GM19372 (cell line): ENCODE measurements around the gene HECW1.
"Not testable (repeated sequence)": the region's sequence is repeated elsewhere in the genome, so short reads cannot be mapped to it uniquely, and the experiment has no call there.

Experiments used
- ATAC-seq: cut with Tn5 transposase; IDR thresholded peaks from one replicate; pipeline ENCODE4 v1.9.1; 2021; ENCODE audit warnings: mild to moderate bottlenecking, low read depth, moderate library complexity; ENCODE audit not compliant: unreplicated experiment

Gene HECW1

DNA sequence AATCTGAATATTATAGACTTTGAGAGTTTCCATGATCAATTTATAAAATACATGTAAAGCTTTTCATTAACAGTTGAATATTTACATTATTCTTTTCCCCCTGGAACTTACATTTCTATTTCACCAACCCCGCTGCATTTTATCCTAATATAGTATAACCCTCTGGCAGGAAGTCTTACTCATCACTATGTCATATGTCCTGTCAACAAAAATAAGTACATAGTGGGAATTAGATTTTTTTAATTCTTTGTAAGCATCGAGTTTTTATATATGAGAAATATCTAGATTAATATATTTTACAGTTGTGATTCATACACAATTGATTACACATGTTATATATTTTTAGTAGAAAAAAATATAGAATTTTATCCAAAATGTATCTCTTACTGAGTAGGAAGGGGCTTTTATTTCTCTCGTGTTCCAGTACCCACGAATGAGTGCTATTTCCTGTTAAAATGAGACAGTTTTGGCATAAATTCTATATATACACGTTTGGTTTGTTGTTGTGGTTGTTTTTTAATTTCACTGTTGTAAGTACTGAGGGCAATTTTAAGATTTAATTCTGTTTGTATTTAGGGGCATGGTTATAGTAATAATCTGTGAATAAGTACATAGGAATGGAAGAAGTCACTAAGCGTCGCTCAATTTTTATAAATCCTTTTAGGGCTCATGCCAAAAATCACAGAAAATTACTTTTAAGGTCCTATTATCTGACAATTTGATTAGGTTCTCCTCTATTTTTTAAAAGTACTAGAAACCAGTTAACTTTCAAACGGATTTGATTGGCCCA, 87.1 kb downstream of the HECW1 start:
- ATAC-seq: no peak

DNA sequence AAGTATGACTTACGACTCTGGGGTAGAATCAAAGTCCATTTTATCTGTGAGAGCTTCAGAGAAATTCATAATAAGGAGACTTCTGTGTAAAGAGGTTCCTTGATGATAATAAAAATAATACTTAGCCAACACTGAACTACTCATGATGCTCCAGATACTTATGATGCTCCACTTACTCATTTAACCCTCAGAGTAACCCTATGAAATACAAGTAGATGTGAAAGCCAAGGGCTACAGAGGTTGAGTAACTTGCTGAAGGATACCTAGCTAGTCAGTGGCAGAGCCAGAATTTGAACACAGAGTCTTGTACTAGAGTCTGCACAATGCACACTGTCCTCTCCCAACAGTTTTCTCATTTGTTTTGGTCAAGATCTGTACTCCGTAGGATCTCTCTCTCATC, 89.5 kb downstream of the HECW1 start:
- no peak for ATAC-seq

DNA sequence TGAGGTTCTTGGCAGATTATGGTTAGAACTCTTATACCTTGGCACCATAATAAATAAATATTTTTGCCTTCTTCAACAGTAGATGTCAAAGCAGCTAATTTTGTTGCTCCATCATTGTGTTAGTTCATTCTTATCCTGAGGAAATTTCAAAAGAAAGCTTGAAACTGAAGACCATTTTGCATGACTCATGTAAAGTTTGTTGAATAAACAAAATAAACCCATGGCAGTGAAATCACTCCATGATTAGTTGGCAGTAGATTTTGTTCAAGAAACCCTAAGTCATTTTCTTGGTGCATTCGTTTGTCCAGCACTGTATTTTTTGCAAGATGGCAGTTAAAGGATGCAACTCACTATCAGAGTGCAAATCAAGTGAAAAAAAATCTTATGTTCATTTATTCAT, 91.6 kb downstream of the HECW1 start:
- no peak for ATAC-seq

DNA sequence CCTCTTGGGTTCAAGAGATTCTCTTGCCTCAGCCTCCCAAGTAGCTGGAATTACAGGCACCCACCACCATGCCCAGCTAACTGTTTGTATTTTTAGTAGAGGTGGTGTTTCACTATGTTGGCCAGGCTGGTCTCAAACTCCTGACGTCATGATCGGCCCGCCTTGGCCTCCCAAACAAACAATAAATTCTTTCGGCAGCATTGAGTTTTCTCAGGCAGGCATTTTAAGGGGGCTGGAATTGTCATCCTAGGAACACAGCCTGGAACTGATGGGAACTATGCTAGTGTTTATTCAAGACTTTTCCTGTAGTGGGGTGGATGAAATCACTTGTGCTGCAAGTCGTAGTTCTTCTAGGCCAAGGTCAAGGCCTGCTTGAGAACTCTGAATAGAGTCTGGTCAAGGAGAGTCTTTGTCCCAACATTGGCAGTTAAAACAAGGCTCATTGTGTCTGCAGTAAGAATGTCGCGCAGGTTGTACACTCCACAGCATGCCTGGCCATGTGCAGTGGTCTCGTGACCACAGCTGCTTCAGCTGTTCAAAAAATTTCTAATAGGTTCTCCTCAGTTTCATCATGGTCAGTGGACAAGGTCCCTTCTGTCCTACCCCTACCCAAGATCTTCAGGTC, 92.8 kb downstream of the HECW1 start:
- ATAC-seq: no peak

DNA sequence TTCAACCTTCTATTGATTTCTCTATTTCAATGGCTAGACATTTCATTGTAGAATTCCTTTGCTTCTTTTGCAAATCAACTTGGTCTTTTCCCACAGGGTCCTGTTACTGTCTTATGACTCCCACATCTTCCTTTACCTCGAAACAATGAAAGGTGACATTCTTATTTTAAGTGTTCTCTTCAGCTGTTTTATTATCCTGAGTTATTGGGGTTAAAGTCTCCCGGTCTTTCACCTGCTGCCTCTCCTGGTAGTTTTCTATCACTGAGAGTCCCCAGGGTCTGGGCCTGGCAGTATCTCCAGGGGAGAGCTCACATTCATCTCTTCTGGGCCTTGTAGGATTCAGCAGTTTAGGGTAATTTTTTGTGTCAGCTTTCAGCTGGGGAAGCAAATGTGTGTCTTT, 95.8 kb downstream of the HECW1 start:
- no peak for ATAC-seq

DNA sequence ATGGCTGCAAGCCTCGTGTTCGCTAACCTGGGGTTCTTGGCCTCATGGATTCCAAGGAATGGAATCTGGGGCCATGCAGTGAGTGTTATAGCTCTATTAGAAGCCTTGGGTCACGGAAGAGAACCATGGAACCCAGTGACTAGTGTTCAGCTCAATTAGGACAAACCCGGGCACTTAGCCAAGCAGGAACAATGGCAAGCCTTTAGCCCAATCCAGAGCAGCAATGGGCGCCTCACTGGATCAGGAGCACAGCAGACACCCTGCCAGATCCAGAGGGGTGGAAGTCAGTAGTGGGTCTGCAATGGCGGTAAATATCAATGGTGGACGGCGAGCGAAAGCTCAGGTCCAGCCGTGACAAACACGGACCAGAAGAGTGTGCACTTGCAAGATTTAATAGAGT, 98.1 kb downstream of the HECW1 start:
- ATAC-seq: not testable (repeated sequence)

DNA sequence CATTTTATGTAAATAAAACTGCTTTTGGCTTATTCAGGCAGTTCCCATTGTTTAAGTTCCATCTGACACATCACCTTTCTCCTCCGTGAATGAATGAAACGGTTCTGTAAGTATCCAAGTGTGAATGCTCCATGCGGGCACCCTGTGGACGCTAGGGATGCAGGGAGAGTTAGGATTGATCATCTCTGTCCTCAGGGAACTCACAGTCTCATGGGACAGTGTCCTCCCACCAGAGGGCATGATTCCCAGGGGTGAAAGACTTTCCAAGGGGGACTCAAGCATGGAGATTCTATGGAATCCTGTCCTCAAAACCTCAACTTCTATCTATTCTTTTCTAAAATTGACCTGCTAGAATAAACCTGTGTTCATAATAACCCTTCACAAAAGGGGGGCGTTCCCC, 98.8 kb downstream of the HECW1 start:
- ATAC-seq: no peak

DNA sequence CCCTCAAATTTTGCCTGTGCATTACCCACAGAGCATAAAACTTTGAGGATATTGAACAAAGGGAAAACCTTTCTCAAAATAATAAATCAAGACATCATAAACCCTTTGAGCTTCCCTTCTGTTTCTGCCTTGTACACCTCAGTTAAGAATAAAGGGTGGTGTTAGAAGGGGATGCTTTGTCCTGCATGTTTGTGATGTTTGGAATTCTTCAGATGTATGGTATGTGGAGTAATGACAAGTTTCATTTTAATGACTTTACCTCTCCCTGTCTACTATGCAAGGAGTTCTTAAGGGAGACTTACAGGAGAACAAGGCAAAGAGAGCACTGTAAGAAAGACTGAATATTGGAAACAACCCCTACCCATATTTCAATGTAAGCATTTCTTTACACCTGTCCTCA, 99.2 kb downstream of the HECW1 start:
- ATAC-seq: no peak

DNA sequence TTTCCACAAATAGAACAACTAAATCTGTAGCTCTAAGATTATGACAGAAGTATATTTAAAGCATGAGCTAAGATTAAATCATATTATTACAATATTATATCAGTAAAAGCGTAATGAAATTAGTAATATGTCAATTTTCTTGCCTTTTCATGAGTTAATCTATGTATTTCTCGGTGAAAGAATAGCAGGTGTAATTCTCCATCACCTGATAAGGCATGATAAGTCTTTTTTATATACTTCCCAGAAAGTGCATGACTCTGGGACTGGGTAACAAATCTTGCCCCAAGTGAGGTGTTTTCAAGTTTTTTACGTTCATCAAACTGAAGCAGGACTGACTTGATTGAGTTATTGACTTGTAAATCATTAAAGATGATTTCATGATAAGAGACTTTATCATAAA, 100.5 kb downstream of the HECW1 start:
- no peak for ATAC-seq

DNA sequence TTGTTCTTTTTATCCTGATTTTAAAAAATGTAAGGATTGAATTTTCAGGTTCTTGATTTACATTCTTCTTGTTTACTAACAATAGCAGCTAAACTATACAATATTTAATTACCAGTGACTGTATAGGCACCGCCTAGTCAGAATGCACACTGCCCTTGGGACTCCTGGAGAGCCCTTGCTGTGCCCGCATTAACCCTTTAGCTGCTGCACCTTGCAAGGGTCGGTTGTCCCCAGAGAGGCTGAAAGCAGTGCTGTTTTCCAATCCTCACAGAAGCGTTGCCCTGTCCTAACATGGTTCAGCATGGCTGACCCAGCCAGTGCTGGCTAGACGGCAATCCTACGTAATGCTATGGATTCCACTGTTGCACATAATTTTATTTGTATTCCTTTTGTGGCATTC, 102.6 kb downstream of the HECW1 start:
- ATAC-seq: no peak

DNA sequence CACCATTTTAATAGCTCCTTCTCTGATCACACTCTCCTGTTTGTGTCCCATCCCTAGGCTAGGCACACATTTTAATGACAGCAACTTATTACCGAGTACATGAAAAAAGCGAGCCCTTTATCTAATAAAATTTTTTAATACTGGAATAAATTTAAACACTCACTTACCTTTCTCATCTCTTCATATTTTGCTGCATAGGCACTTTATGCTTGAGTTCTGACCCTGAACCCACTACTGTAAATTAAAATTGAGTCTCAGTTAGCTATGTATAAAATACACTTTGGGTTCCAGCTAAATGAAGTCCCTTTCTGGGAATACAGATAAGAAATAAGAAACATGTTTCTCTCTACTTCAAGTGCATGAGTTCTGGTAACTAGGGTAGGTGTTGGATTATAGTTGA, 104.6 kb downstream of the HECW1 start:
- ATAC-seq: no peak

DNA sequence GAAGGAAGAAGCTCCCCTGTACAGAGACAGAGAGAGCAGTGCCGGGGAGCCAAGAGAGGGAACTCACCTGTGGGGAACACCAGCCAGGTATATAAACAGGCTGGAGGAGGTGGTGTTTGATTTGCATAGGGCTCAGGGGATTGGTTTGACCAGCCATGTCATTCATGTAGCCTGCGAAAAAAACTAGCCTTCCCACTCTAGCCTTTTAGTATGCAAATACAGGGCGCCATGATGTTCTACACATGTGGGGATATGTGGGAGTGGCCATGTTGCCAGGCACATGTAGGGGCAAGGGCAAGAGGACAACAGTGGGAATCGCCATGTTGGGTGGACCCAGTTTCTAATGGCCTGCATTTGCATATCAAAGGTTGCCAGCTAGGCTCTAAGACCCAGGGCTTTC, 106.5 kb downstream of the HECW1 start:
- ATAC-seq: not testable (repeated sequence)

DNA sequence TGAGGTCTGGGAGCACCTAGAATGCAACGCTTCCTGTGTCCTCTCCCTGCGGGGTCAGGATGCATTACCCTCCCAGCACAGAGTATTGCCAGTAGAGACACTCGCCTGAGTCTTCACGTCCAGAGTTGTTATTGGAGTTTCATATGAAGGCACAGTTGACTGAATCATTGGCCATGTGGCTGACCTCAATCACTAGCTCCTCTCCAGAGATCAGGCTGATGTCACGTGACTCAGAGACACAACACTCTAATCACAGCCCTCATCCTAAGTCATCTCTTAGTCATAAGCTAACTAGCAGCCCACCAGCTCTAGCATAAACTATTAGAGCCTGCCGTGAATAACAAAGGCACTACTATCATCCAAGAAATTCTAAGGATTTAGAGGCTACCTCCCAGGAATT, 107.8 kb downstream of the HECW1 start:
- ATAC-seq: no peak

DNA sequence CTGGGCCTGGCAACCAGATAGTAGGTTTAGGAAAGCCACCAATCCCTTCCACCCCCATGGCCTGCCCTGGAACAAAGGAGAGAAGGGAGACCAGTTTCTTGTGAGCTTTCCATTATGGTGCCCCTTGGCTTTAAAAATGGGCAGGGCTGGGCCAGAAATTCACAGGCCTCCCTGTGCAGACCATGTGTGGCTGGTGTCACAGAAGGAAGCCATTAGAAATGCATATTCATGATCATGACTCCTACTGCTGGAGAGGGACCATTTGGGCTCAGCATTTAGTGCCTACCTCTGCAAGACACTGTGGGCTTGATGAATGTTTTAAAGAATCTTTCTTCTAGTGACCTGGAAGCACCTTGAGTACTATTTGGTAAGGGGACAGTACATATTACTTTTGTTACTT, 108.3 kb downstream of the HECW1 start:
- ATAC-seq: no peak

DNA sequence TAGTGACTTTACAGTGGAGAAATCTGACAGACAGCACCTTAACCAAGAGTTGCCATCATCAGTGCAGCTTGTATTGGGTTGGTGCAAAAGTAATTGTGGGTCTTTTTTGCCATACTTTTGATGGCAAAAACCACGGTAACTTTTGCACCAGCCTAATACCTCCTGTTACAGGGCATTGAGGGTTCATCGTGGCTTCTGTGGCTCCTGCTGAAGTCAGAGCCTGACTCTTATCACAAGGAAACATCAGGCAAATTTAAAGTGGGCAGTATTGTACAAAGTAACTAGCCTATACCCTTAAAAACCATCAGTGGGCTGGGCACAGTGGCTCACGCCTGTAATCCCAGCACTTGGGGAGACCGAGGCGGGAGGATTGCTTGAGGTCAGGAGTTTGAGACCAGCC, 117.4 kb downstream of the HECW1 start:
- no peak for ATAC-seq

DNA sequence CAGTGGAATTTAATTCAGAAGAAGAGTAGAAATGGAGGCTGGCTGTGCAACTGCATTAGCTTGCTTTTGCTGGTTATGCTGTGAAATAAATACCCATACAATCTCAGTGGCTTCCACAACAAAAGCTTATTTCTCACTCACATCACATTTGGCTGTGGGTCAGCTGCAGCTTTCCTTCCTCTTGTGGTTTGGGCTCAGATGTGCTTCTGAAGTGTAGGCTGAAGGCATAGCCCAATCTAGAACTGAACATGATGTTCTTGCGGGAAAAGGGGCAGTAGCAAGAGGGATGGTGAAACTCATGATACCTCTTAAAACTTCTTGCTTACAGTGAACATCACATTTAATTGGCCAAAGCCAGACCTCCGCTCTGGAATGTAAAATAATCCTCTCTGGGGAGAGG, 119.9 kb downstream of the HECW1 start:
- no peak for ATAC-seq

DNA sequence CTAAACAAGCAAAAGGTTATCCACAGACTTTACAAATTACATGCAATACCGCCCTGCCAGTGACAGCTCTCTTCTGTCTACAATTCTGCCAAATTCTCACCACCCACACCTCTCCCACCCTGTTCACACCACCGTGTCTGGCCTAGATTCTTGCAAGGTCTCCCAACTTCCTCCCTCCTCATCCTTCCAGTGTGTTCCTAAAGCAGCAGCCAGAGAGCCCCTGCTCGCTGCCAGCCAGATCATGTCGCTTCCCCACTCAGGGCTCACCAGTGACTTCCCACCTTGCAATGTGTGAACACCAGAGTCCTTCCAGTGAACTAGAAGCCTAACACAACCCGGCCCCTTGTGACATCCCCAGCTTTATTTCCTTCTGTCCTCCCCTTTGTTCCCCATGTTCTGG, 121.6 kb downstream of the HECW1 start:
- ATAC-seq: no peak

DNA sequence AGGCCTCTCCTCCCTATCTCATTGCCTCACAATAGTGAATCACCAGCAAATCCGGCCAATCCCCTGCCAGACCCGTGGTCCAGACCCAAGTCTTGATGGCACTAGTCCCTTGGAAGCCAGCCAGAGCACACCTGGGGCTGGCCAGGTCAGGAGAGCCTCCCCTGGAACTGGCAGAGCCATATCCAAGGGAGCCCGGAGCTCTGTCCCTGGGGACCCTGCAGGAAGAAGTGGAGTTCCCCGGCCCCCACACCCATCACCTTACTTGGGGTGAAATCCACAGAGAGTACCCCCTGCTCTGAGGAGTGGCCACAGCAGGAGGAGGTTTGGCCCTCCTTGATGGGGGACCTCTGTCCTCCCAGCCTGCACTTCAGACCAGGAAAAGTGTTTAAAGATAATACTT, 122.5 kb downstream of the HECW1 start:
- ATAC-seq: no peak

DNA sequence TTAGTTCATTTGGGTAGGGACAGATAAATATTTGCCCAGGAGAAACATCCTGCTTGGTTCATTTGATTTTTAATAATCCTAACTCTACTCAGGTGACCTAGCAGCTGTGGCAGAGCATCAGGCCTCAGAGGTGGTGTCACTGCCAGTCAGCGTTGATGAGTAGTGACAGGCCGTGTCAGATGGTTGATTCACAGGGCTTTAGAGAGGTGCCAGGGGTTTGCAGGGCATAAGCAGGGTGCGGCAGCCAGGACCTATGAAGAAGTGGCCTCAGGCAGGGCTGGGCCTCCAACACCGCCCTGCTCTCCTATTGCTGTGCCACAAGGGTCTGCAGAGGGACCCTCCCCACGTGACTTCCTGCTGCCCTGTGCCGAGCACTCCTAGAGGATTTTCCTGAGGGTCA, 128.1 kb downstream of the HECW1 start:
- ATAC-seq: no peak

DNA sequence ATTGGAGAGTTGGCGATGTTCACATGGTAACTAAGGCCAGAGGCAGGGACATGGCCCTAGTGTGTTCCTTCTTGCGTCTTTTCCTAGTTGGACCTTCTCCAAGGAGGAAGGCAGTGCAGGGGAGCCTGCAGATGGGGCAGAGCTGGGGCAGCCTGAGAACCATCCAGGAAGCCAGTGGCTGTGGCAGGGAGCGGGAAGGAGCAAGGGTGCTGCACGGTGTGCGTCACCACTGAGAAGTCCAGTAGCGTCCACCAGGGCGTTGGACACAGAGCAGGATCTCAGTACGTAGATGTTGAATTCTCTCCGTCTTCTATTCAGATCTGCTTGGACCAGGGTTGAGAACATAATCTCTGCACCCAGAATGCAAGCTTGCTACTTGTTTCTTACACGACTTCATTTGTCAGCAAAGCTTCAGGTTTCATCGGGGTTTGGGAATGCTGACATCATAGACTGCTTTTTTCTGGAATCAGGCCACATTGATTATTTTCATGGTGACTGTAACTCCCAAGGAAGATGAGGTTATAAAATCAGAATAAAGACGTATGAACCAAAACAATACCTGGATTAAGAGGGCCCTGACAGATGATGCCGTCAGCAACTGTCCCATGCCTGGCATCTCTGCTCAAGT, 130.3 kb downstream of the HECW1 start:
- ATAC-seq: no peak

DNA sequence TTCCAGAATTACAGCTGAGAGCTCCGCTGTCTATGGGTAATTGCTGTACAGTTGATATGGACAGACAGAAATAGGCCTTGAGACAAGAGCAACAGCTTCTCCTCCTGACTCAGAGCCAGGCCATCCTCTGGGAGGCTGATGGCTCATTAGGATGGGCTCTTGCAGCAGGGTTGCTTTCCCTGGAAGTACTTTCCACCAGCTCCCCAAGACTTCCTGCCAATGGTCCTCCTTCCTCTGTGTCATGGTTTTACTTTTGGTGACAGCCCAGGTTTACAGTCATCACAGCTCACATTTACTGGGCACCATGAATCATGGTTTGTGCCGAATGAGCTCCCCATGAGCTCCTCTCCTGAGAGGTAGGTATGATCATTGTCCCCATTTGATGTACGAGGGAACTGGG, 131.8 kb downstream of the HECW1 start:
- no peak for ATAC-seq

DNA sequence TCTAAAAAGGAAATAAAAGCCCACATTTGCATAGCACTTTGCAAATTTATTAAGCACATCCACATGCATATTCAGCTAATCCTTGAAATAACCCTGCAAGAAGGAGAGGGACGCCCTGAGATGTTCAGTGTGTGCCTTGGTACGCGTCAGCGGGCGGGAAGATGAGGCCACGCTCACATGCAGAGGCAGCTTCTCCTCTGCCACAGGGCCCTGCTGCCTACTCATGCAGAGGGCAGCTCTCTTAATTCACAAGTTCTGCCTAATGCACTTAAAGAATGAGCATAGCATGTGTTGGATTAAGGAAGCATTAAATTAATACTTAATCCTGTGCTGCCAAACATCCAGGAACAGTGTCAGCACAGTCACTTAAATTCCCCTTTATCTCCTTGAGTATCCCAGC, 132.3 kb downstream of the HECW1 start:
- ATAC-seq: no peak
